ENCODE measurements around the gene MPC1. TPM values are rescaled to one million over a fixed set of nuclear protein-coding genes. Genes with fewer than 3 reads are reported as not detected.

The MPC1 gene
- total and polyA plus RNA-seq, 5 donors from 2014 or later = 25.7 to 92.1 (median 76.6) TPM

DNA sequence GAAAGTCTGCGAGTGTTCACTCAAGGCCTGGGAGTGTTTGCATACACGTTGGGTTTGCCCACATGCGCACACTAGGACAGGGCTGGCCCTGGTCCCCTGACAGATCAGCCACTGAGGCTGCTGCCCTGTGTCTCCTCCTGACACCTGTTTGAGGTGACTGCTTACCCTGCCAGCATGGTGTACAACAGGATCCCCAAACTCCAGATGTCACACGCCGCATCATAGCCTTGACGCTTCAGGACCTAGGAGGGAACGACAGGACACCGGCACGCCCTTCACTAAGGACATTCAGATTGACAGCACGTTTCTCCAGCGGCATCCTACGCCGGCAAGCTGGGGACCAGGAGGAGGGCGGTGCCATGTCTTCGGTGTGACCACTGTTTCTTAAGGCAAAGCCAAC lies 37.0 kb upstream of the MPC1 start:
- ATAC-seq (ENCODE audit: low read depth in 2 of 2) (peak in 1 of 2 donors; percentile 4), DNase-seq (no peak)
- peaks cover 28 to 68% (median 56%) of the 10 kb centered on the region in 4 donors for H3K4me1 Mint-ChIP-seq
- Histone ChIP-seq H3K27ac (ENCODE audit: insufficient read depth, low read length, poor library complexity, severe bottlenecking) (peak overlapping the region; percentile 73), H3K4me3 (ENCODE audit: low read depth, low read length) (peak overlapping the region; percentile 57), H3K4me1 (ENCODE audit: control insufficient read depth, insufficient read depth, low read length, poor library complexity, severe bottlenecking) (peaks cover 65% of the 10 kb centered on the region), H3K27me3 (ENCODE audit: control insufficient read depth, insufficient read depth, low read length) (no peaks in the 10 kb centered on the region), H3K36me3 (ENCODE audit: control insufficient read depth, insufficient read depth, low read length) (no peaks in the 10 kb centered on the region), H3K9me3 (ENCODE audit: control insufficient read depth in 2 of 2, low read length in 2 of 2) (no peaks in the 10 kb centered on the region)
- H3K9me3 Mint-ChIP-seq = peaks cover 0 to 15% (median 2%) of the 10 kb centered on the region in 7 donors
- peak overlapping the region in 3 of 4 donors; percentile 56 to 64 (median 59) for H3K4me3 Mint-ChIP-seq
- H3K27me3 Mint-ChIP-seq = peaks cover 4% of the 10 kb centered on the region
- H3K36me3 Mint-ChIP-seq = peaks cover 14% of the 10 kb centered on the region
- peak overlapping the region; percentile 92 to 99 (median 97) for H3K27ac Mint-ChIP-seq

DNA sequence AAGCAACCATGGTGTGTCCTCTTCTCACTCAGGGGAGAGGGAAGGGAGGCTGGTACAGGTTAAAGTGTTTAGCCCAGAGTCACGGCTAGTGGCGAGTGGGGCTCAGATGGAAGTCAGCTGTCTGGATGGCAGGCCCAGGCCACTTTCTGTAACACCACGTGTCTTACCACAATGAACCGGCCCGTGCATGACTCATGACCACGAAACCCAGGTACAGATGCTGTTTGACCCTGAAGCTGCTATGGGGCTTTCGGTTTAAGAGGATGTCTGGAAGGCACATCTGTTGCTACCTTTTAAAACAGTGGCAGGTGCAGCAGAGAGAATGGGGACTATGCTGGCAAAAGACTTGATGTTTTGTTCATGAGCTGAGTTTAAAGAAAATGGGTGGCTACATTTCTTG lies 36.5 kb upstream of the MPC1 start:
- Histone ChIP-seq H3K4me3 (ENCODE audit: low read depth, low read length) (peak overlapping the region; percentile 57), H3K27ac (ENCODE audit: insufficient read depth, low read length, poor library complexity, severe bottlenecking) (peak overlapping the region; percentile 73), H3K9me3 (ENCODE audit: control insufficient read depth in 2 of 2, low read length in 2 of 2) (no peaks in the 10 kb centered on the region), H3K27me3 (ENCODE audit: control insufficient read depth, insufficient read depth, low read length) (no peaks in the 10 kb centered on the region), H3K4me1 (ENCODE audit: control insufficient read depth, insufficient read depth, low read length, poor library complexity, severe bottlenecking) (peaks cover 69% of the 10 kb centered on the region), H3K36me3 (ENCODE audit: control insufficient read depth, insufficient read depth, low read length) (no peaks in the 10 kb centered on the region)
- Mint-ChIP-seq H3K27ac (peak overlapping the region; percentile 92 to 99 (median 97)), H3K4me1 (peaks cover 28 to 73% (median 61%) of the 10 kb centered on the region in 4 donors), H3K27me3 (peaks cover 4% of the 10 kb centered on the region), H3K4me3 (peak overlapping the region; percentile 7 to 64 (median 58)), H3K36me3 (peaks cover 14% of the 10 kb centered on the region), H3K9me3 (peaks cover 0 to 15% (median 2%) of the 10 kb centered on the region in 7 donors)
- ATAC-seq (ENCODE audit: low read depth in 2 of 2) (peak; percentile 64 to 75), DNase-seq (peak; percentile 29 to 91 (median 48))

DNA sequence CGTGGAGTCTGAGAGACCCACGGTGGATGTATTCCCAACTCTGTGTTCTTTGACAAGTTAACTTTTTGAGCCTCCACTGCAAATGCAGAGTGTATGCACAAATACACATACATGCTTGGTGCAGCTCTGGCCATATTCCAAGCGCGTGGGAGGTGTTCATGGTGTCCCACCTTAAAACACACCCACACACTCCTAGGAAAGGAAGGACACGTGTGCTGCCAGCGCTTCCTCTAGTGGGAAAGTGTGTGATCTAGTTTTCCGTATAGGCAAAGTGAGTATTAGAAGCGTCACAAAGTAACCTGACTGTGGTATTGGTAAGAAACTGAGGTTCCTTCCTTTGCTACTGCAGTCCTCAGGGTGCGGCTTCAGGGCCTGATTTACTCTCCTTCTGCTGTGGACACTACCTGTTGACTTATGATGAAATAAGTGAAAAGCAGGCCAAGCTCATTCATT lies 36.0 kb upstream of the MPC1 start:
- Histone ChIP-seq H3K4me3 (ENCODE audit: low read depth, low read length) (peak overlapping the region; percentile 57), H3K9me3 (ENCODE audit: control insufficient read depth in 2 of 2, low read length in 2 of 2) (no peaks in the 10 kb centered on the region), H3K27me3 (ENCODE audit: control insufficient read depth, insufficient read depth, low read length) (no peaks in the 10 kb centered on the region), H3K36me3 (ENCODE audit: control insufficient read depth, insufficient read depth, low read length) (no peaks in the 10 kb centered on the region), H3K27ac (ENCODE audit: insufficient read depth, low read length, poor library complexity, severe bottlenecking) (peak overlapping the region; percentile 73), H3K4me1 (ENCODE audit: control insufficient read depth, insufficient read depth, low read length, poor library complexity, severe bottlenecking) (peaks cover 74% of the 10 kb centered on the region)
- peaks cover 0 to 15% (median 2%) of the 10 kb centered on the region in 7 donors for H3K9me3 Mint-ChIP-seq
- DNase-seq (no peak), ATAC-seq (ENCODE audit: low read depth in 2 of 2) (no peak)
- H3K4me3 Mint-ChIP-seq = peak overlapping the region; percentile 7 to 64 (median 58)
- H3K27me3 Mint-ChIP-seq = peaks cover 4% of the 10 kb centered on the region
- peak overlapping the region; percentile 92 to 99 (median 97) for H3K27ac Mint-ChIP-seq
- H3K36me3 Mint-ChIP-seq = peaks cover 14% of the 10 kb centered on the region
- peaks cover 28 to 78% (median 64%) of the 10 kb centered on the region in 4 donors for H3K4me1 Mint-ChIP-seq

DNA sequence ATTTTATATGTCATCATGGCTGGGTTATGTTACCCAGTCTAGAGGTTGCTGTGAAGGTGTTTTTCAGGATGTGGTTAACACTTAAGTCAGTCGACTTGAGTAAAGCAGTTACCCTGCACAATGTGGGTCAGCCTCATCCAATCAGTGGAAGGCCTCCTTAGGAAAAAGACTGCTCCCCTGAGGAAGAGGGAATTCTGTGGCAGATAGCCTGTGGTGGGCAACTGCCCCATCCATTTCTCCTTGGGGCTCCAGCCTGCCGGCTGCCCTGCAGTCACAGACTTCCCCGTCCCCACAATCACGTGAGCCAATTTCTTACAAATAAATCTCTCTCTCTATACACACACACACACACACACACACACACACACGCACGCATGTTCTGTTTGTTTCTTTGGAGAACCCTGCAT lies 34.5 kb upstream of the MPC1 start:
- H3K9me3 ChIP-seq (ENCODE audit: control insufficient read depth in 2 of 2, low read length in 2 of 2) = no peaks in the 10 kb centered on the region
- peak overlapping the region; percentile 97 to 99 (median 98) for H3K27ac Mint-ChIP-seq
- peak overlapping the region; percentile 78 to 92 (median 84) for H3K4me3 Mint-ChIP-seq
- ATAC-seq (ENCODE audit: low read depth in 2 of 2) = peak; percentile 83 to 84
- H3K4me3 ChIP-seq (ENCODE audit: low read depth, low read length) = peak overlapping the region; percentile 55
- peak; percentile 33 to 94 (median 84) for DNase-seq
- peaks cover 14% of the 10 kb centered on the region for H3K36me3 Mint-ChIP-seq
- H3K27me3 Mint-ChIP-seq = peaks cover 4% of the 10 kb centered on the region
- H3K27me3 ChIP-seq (ENCODE audit: control insufficient read depth, insufficient read depth, low read length) = no peaks in the 10 kb centered on the region
- peaks cover 28 to 89% (median 69%) of the 10 kb centered on the region in 4 donors for H3K4me1 Mint-ChIP-seq
- no peaks in the 10 kb centered on the region for H3K36me3 ChIP-seq (ENCODE audit: control insufficient read depth, insufficient read depth, low read length)
- peaks cover 0 to 15% (median 2%) of the 10 kb centered on the region in 7 donors for H3K9me3 Mint-ChIP-seq
- H3K4me1 ChIP-seq (ENCODE audit: control insufficient read depth, insufficient read depth, low read length, poor library complexity, severe bottlenecking) = peaks cover 88% of the 10 kb centered on the region
- peak overlapping the region; percentile 73 for H3K27ac ChIP-seq (ENCODE audit: insufficient read depth, low read length, poor library complexity, severe bottlenecking)

DNA sequence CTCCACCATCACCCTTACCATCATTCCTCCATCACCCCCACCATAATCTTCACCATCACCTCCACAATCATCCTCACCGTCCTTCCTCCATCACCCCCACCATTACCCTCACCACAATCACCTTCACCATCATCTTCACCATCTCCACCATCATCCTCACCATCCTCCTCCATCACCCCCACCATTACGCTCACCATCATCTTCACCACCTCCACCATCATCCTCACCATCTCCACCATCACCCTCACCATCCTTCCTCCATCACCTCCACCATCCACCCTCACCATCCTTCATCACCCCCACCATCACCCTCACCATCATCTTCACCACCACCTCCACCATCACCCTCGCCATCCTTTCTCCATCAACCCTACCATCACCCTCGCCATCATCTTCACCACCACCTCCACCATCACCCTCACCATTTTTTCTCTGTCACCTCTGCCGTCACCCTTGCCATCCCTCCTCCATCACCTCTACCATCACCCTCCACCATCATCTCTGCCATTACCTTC lies 33.1 kb upstream of the MPC1 start:
- peak overlapping the region; percentile 97 to 99 (median 98) for H3K27ac Mint-ChIP-seq
- H3K4me1 ChIP-seq (ENCODE audit: control insufficient read depth, insufficient read depth, low read length, poor library complexity, severe bottlenecking) = peaks cover 98% of the 10 kb centered on the region
- no peak for DNase-seq
- no peaks in the 10 kb centered on the region for H3K9me3 ChIP-seq (ENCODE audit: control insufficient read depth in 2 of 2, low read length in 2 of 2)
- H3K36me3 Mint-ChIP-seq = peaks cover 14% of the 10 kb centered on the region
- H3K27me3 Mint-ChIP-seq = peaks cover 4% of the 10 kb centered on the region
- H3K27me3 ChIP-seq (ENCODE audit: control insufficient read depth, insufficient read depth, low read length) = no peaks in the 10 kb centered on the region
- peak overlapping the region; percentile 70 to 82 (median 75) for H3K4me3 Mint-ChIP-seq
- no peaks in the 10 kb centered on the region for H3K36me3 ChIP-seq (ENCODE audit: control insufficient read depth, insufficient read depth, low read length)
- H3K4me3 ChIP-seq (ENCODE audit: low read depth, low read length) = peak overlapping the region; percentile 60
- peak overlapping the region; percentile 49 for H3K27ac ChIP-seq (ENCODE audit: insufficient read depth, low read length, poor library complexity, severe bottlenecking)
- peaks cover 0 to 15% (median 2%) of the 10 kb centered on the region in 7 donors for H3K9me3 Mint-ChIP-seq
- no peak for ATAC-seq (ENCODE audit: low read depth in 2 of 2)
- peaks cover 28 to 95% (median 76%) of the 10 kb centered on the region in 4 donors for H3K4me1 Mint-ChIP-seq

DNA sequence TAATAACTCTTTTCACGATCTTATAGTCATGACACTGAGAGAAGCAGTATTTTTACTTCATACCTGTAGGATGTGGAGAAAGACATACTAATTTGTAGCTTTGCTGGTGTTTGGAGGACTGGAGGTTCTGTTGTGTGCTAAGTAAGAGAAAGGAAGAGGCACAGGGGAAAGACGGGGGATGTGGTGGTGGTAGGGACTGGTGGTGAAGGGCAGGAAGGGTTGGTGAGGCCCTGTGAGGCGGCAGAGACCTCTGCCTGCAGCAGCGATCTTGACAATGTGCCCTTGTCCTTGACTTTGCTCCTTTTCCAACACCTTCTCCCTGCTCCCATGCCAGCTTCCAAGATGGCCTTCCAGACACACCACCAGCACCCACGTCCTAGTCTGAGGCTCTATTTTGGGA lies 32.6 kb upstream of the MPC1 start:
- H3K4me3 Mint-ChIP-seq = peak overlapping the region; percentile 1 to 76 (median 62)
- Histone ChIP-seq H3K4me1 (ENCODE audit: control insufficient read depth, insufficient read depth, low read length, poor library complexity, severe bottlenecking) (peaks cover 94% of the 10 kb centered on the region), H3K9me3 (ENCODE audit: control insufficient read depth in 2 of 2, low read length in 2 of 2) (no peaks in the 10 kb centered on the region), H3K4me3 (ENCODE audit: low read depth, low read length) (peak overlapping the region; percentile 60), H3K27me3 (ENCODE audit: control insufficient read depth, insufficient read depth, low read length) (no peaks in the 10 kb centered on the region), H3K27ac (ENCODE audit: insufficient read depth, low read length, poor library complexity, severe bottlenecking) (peak overlapping the region; percentile 49), H3K36me3 (ENCODE audit: control insufficient read depth, insufficient read depth, low read length) (no peaks in the 10 kb centered on the region)
- peak in 2 of 3 donors; percentile 56 to 86 for DNase-seq
- ATAC-seq (ENCODE audit: low read depth in 2 of 2) = peak; percentile 26 to 42
- H3K27ac Mint-ChIP-seq = peak overlapping the region; percentile 97 to 99 (median 98)
- peaks cover 0 to 15% (median 2%) of the 10 kb centered on the region in 7 donors for H3K9me3 Mint-ChIP-seq
- H3K4me1 Mint-ChIP-seq = peaks cover 30 to 97% (median 77%) of the 10 kb centered on the region in 4 donors
- H3K36me3 Mint-ChIP-seq = peaks cover 14% of the 10 kb centered on the region
- H3K27me3 Mint-ChIP-seq = peaks cover 4% of the 10 kb centered on the region

DNA sequence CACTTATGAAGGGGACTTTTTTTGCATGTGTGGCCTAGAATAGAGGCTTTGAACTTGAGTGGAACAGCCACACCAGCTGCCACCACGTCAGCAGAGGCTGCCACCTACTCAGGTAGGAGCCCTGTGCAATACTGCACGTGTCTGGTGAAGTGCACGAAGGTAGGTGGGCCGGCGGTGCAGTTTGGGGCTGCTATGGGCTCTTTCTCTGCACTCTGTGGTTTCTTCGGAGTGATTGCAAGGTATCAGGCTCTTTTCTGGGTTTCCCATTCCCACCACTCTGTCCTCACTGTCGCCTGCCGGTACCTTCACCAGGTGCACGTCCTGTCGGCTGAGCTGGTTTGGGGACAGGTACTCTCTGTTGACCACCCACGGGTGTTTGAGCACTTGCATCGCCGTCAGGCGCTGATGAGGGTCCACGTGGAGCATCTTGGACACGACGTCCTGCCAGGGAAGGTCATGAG lies 30.8 kb upstream of the MPC1 start:
- H3K27me3 ChIP-seq (ENCODE audit: control insufficient read depth, insufficient read depth, low read length) = no peaks in the 10 kb centered on the region
- peak overlapping the region; percentile 50 for H3K4me3 ChIP-seq (ENCODE audit: low read depth, low read length)
- H3K9me3 ChIP-seq (ENCODE audit: control insufficient read depth in 2 of 2, low read length in 2 of 2) = no peaks in the 10 kb centered on the region
- ATAC-seq (ENCODE audit: low read depth in 2 of 2) (no peak), DNase-seq (peak in 1 of 3 donors; percentile 10)
- H3K4me3 Mint-ChIP-seq = peak overlapping the region in 3 of 4 donors; percentile 38 to 76 (median 67)
- H3K4me1 Mint-ChIP-seq = peaks cover 18 to 85% (median 66%) of the 10 kb centered on the region in 4 donors
- H3K36me3 ChIP-seq (ENCODE audit: control insufficient read depth, insufficient read depth, low read length) = no peaks in the 10 kb centered on the region
- H3K27ac Mint-ChIP-seq = peak overlapping the region; percentile 66 to 99 (median 85)
- H3K27ac ChIP-seq (ENCODE audit: insufficient read depth, low read length, poor library complexity, severe bottlenecking) = no peak overlapping the region
- peaks cover 14% of the 10 kb centered on the region for H3K36me3 Mint-ChIP-seq
- peaks cover 0 to 15% (median 2%) of the 10 kb centered on the region in 7 donors for H3K9me3 Mint-ChIP-seq
- H3K27me3 Mint-ChIP-seq = peaks cover 4% of the 10 kb centered on the region
- peaks cover 76% of the 10 kb centered on the region for H3K4me1 ChIP-seq (ENCODE audit: control insufficient read depth, insufficient read depth, low read length, poor library complexity, severe bottlenecking)
